HEK293T (cell line): ENCODE measurements around the gene PARVA.

Source experiments
- CTCF ChIA-PET: fragments of 350-600 bp; formaldehyde crosslinking; extraction: SDS; loops from one replicate; lab custom pipeline; 2021; ENCODE audit warnings: antibody characterized with exemption, inconsistent platforms; lab: Yijun Ruan, JAX
- POLR2A ChIA-PET: fragments of 350-600 bp; formaldehyde crosslinking; extraction: SDS; loops from one replicate; lab custom pipeline; 2020; ENCODE audit warnings: antibody characterized with exemption, inconsistent platforms; lab: Yijun Ruan, JAX
- DNase-seq: peaks from one replicate; pipeline ENCODE4 v3.0.0; 2012; ENCODE audit warnings: mixed read lengths; ENCODE audit errors: extremely low spot score
- ARNT ChIP-seq: fragments of 450-650 bp; IDR thresholded peaks from 2 replicates; pipeline ENCODE4 v1.6.1; 2017; ENCODE audit warnings: mild to moderate bottlenecking
- BHLHE40 ChIP-seq: fragments of 450-650 bp; IDR thresholded peaks from 2 replicates; pipeline ENCODE4 v1.6.1; 2016; ENCODE audit warnings: mild to moderate bottlenecking, moderate library complexity, borderline replicate concordance
- CTBP1 ChIP-seq: fragments of 450-650 bp; IDR thresholded peaks from 2 replicates; pipeline ENCODE4 v1.6.1; 2016; ENCODE audit warnings: borderline replicate concordance
- ELF4 ChIP-seq: fragments of 450-650 bp; IDR thresholded peaks from 2 replicates; pipeline ENCODE4 v1.6.1; 2017; ENCODE audit warnings: antibody characterized with exemption
- FOXA1 ChIP-seq: fragments of 450-650 bp; IDR thresholded peaks from 2 replicates; pipeline ENCODE4 v1.6.1; 2016; ENCODE audit warnings: mild to moderate bottlenecking
- FOXK2 ChIP-seq: fragments of 450-650 bp; IDR thresholded peaks from 2 replicates; pipeline ENCODE4 v1.6.1; 2016; ENCODE audit warnings: mild to moderate bottlenecking
- FOXM1 ChIP-seq: fragments of 450-650 bp; IDR thresholded peaks from 2 replicates; pipeline ENCODE4 v1.6.1; 2017; ENCODE audit warnings: mild to moderate bottlenecking, borderline replicate concordance
- HDGF ChIP-seq: fragments of 450-650 bp; IDR thresholded peaks from 2 replicates; pipeline ENCODE4 v1.6.1; 2017; ENCODE audit warnings: antibody characterized with exemption, borderline replicate concordance
- L3MBTL2 ChIP-seq: fragments of 450-650 bp; conservative IDR thresholded peaks from 2 replicates; pipeline ENCODE4 v1.6.1; 2016; ENCODE audit warnings: mild to moderate bottlenecking
- LEF1 ChIP-seq: fragments of 450-650 bp; IDR thresholded peaks from 2 replicates; pipeline ENCODE4 v1.6.1; 2017; ENCODE audit warnings: mild to moderate bottlenecking, borderline replicate concordance
- NFRKB ChIP-seq: fragments of 450-650 bp; IDR thresholded peaks from 2 replicates; pipeline ENCODE4 v1.6.1; 2016; ENCODE audit warnings: mild to moderate bottlenecking, moderate library complexity
- SP1 ChIP-seq: fragments of 450-650 bp; IDR thresholded peaks from 2 replicates; pipeline ENCODE4 v1.6.1; 2017
- SUZ12 ChIP-seq: fragments of 450-650 bp; IDR thresholded peaks from 2 replicates; pipeline ENCODE4 v1.6.1; 2016; ENCODE audit warnings: mild to moderate bottlenecking
- TARDBP ChIP-seq: fragments of 450-650 bp; IDR thresholded peaks from 2 replicates; pipeline ENCODE4 v1.6.1; 2016
- ZNF384 ChIP-seq: fragments of 450-650 bp; IDR thresholded peaks from 2 replicates; pipeline ENCODE4 v1.6.1; 2016
- TF ChIP-seq, protein P1 (sequence below): fragments of 450-650 bp; IDR thresholded peaks from 2 replicates; pipeline ENCODE4 v1.6.1; 2016

Gene PARVA

DNA sequence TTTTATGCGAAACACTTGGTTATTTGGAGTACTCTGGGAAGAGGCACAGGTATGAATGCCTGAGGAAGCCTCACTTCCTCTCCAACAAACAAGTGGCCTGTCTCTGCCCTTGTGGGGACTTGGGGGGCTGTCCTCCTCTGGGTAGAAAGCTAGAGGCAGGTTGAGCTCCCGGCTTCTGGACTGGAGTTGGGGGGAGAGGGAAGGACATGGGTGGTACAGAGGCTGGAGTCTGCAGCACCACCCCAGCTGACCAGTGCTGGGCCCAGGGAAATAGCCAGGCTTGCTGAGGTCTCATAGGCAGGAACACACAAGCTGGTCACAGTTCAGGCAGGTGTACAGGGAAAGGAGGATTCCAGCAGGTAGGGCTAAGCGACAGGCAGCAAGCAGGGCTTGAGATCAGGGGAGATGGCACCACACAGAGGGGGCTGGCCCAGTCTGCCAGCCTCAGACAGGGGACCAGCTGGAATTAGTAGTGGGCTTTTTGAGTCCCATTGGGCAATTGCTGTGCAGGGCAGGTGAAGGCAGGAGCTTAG is 161.6 kb downstream of the PARVA start:
- POLR2A ChIA-PET: no interaction called here
- CTCF ChIA-PET: interaction anchor here (0.6 kb wide), 1 partner anchor 209 kb away, joined by 3 read pairs; no protein-coding TSS in a partner anchor
- DNase-seq: no peak
- TF ChIP-seq, protein P1, sequence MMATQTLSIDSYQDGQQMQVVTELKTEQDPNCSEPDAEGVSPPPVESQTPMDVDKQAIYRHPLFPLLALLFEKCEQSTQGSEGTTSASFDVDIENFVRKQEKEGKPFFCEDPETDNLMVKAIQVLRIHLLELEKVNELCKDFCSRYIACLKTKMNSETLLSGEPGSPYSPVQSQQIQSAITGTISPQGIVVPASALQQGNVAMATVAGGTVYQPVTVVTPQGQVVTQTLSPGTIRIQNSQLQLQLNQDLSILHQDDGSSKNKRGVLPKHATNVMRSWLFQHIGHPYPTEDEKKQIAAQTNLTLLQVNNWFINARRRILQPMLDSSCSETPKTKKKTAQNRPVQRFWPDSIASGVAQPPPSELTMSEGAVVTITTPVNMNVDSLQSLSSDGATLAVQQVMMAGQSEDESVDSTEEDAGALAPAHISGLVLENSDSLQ: no peak
- TF ChIP-seq ELF4 (no peak), ARNT (no peak), BHLHE40 (no peak), FOXK2 (no peak), SUZ12 (no peak), SP1 (no peak), CTBP1 (no peak), L3MBTL2 (no peak), ZNF384 (no peak), FOXM1 (no peak), HDGF (no peak), TARDBP (no peak)

DNA sequence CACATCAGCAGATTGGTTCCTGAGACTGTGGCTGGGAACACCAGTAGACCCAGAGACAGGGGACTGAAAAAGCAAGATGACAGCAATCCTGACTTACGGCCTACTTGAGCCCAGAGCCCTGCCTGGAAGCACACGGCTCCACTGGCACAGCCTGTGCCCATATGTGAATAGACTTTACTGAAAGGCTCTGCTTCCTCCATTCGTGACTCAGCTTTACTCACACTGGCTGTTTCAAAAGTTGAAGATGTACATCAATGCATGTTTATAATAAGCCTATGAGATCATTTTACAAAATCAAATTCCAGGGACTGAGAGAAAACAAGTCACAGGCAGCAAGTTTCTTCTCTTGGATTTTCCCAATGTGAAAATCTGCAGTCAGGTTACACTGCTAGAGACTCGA is 162.2 kb downstream of the PARVA start:
- ChIA-PET CTCF (no interaction called here), POLR2A (no interaction called here)
- TF ChIP-seq BHLHE40: no peak
- TF ChIP-seq TARDBP: no peak
- TF ChIP-seq ARNT: no peak
- no peak for TF ChIP-seq L3MBTL2
- TF ChIP-seq, protein P1: no peak
- TF ChIP-seq NFRKB: no peak
- no peak for TF ChIP-seq ELF4
- no peak for TF ChIP-seq FOXM1
- TF ChIP-seq HDGF: no peak
- no peak for TF ChIP-seq CTBP1
- TF ChIP-seq FOXK2: no peak
- no peak for TF ChIP-seq SUZ12
- no peak for DNase-seq

DNA sequence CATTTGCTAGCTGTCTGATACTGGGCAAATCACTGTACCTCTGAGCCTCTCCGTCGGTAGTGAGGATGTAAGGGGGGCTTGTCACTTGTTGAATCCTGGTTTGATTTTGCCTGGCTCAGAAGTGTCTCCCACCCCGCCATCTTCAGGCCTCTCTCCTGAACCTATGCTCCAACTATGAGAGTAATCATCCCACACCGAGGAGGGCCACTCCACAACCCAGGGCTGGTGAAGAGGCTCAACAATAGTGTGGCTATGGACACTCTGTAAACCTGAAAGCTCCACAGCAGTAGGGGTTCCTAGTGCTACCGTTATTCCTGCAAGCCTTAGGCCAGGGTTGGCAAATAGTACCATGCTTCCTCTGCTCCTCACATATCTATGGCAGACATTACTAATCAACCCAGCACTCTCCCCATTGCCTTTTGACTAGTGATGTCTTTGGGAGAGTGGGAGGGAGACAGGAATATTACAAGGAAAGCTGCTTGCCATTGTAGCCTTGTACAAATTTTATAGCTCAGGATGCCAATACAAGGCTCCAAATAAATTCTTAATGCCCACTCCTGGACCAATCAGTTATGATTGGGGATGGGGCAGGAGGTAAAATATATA is 162.8 kb downstream of the PARVA start:
- TF ChIP-seq L3MBTL2: no peak
- no peak for TF ChIP-seq LEF1
- no peak for TF ChIP-seq TARDBP
- TF ChIP-seq CTBP1: no peak
- no peak for TF ChIP-seq SUZ12
- no peak for TF ChIP-seq BHLHE40
- no peak for TF ChIP-seq NFRKB
- TF ChIP-seq HDGF: no peak
- TF ChIP-seq FOXA1: no peak
- TF ChIP-seq FOXK2: no peak
- TF ChIP-seq, protein P1: no peak
- no peak for TF ChIP-seq FOXM1
- no peak for TF ChIP-seq SP1
- no peak for TF ChIP-seq ELF4
- no peak for TF ChIP-seq ARNT
- ChIA-PET POLR2A (no interaction called here), CTCF (no interaction called here)
- no peak for DNase-seq

DNA sequence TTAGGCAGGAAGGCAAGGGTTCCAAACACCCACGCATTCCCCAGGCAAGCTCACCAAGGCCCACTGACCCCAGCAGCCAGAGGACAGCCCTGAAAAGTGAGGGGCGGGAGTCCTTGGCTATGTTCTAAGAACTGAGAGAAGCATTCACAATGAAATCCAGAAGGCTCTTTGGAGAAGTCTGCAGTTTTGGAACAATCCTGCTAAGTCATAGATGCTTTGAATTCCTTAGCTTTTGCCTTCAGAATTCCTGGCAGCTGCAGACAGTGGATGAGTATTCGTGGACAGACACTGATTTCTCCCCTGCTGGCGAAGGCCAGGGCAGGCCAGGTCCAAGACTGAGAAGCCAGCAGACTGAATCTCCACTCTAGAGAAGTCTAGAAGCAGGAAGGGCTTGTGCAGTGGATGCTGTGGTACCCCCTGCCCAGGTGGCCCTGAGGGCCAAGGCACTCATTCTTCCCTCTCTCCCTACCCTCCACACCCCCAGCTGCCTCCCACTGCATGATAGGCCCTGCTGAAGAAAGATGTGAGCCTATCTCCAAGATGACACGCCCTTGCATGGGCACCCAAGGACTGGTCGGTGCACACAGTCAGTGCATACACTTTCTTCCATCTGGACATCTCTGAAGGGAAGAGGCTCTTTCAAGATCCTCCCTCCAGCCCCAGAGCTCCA is 163.7 kb downstream of the PARVA start:
- POLR2A ChIA-PET: no interaction called here
- no peak for TF ChIP-seq CTBP1
- no peak for TF ChIP-seq TARDBP
- TF ChIP-seq SUZ12: no peak
- no peak for TF ChIP-seq ZNF384
- TF ChIP-seq, protein P1: no peak
- no peak for TF ChIP-seq ARNT
- no peak for TF ChIP-seq HDGF
- TF ChIP-seq BHLHE40: no peak
- no peak for DNase-seq
- CTCF ChIA-PET: no interaction called here

DNA sequence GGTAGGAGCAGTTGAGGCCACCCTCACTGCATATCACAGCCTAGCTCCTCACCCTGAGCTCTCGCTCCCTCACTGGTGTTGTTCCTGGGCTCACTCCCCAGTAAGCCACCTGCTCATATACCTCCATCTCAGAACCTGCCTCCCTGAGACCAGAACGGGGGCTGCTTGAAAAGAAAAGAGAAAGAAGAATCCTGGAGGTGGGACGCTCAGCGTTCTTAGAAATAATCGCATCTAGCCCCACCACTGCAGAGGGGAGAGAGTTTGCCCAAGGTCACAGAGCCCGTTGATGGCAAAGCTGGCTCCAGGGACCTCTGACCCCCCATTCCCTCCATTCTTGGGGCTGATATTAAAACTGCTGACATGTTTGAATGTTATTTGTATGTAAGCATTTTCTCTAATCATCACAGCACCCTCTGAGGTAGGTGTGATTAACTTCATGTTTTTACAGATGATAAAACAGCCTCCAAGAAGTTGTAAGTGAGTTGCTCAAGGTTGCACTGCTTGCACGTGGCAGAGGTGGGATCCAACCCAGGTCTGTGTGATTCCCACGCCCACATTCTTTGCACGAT is 164.3 kb downstream of the PARVA start:
- POLR2A ChIA-PET: no interaction called here
- CTCF ChIA-PET: interaction anchor here (0.6 kb wide), 1 partner anchor 260 kb away, joined by 3 read pairs; no protein-coding TSS in a partner anchor
- no peak for DNase-seq

More for the DNA sequence above, 164.3 kb downstream of the PARVA start:
- TF ChIP-seq HDGF: no peak
- no peak for TF ChIP-seq FOXA1
- no peak for TF ChIP-seq CTBP1
- TF ChIP-seq SP1: no peak
- TF ChIP-seq TARDBP: no peak
- TF ChIP-seq L3MBTL2: no peak
- no peak for TF ChIP-seq BHLHE40
